HL-60/S4 (cell line): ENCODE data around the gene M1AP.

ENCODE experiments used
- in situ Hi-C: fragments of 300-500 bp; cut with MboI; formaldehyde crosslinking; loops from 2 replicates; pipeline ENCODE4 v1.14.3; 2022; ENCODE audit warnings: low sequenced_read_pairs

M1AP gene, protein sequence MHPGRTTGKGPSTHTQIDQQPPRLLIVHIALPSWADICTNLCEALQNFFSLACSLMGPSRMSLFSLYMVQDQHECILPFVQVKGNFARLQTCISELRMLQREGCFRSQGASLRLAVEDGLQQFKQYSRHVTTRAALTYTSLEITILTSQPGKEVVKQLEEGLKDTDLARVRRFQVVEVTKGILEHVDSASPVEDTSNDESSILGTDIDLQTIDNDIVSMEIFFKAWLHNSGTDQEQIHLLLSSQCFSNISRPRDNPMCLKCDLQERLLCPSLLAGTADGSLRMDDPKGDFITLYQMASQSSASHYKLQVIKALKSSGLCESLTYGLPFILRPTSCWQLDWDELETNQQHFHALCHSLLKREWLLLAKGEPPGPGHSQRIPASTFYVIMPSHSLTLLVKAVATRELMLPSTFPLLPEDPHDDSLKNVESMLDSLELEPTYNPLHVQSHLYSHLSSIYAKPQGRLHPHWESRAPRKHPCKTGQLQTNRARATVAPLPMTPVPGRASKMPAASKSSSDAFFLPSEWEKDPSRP

DNA sequence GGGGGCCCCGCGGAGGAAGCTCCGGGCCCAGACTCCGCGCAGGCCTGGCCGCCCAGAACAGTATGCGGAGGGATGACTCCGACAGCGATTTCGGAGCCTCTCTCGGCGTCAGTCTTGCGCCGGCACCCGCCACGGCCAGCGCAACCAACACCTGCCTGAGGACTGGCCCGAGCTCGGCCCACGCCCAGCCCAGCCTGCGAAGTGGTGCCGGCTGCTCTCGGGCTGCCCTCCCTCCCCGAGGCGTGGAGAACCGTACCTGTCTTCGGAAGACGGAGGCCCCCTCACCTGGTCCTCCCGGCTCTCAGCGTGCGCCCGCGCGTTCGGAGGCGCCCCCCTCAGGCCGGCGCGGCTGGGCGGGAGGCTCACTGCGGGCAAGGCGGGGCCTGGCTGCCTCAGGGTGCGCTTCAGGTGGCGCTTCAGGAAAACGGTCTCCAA is at the start of gene M1AP:
Gene M1AP, minus strand, starts transcription at position 322 of the 435 bp plus-strand sequence. CDS start 8,055 bp downstream, outside the sequence.
- in situ Hi-C loops, result no loop called here

DNA sequence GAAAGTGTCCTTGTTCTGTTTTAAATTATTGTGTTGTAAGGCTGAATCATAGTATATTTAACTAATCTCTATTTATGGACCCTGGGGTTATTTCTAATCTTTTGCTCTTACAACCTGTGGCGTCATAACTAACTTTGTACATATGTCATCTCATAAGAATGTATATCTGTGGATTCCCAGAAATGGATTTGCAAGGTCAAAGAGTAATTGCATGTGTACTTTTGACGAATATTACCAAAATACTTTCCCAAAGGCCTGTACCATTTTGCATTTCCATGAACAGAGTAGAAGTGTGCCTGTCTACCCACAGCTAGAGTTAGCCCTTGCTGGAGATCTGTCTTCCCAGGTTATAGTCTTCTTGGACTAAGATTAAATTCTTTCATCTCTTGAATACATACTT is 48.7 kb upstream of the M1AP start:
- in situ Hi-C loops, result loop anchor here (25.0 kb wide), 1 partner anchor 915 kb away; no protein-coding TSS in a partner anchor

GRCh38 chr2:74695663-74696062 is 47.5 kb upstream of the M1AP start:
- in situ Hi-C loops, result loop anchor here (25.0 kb wide), 1 partner anchor 917 kb away; no protein-coding TSS in a partner anchor

DNA sequence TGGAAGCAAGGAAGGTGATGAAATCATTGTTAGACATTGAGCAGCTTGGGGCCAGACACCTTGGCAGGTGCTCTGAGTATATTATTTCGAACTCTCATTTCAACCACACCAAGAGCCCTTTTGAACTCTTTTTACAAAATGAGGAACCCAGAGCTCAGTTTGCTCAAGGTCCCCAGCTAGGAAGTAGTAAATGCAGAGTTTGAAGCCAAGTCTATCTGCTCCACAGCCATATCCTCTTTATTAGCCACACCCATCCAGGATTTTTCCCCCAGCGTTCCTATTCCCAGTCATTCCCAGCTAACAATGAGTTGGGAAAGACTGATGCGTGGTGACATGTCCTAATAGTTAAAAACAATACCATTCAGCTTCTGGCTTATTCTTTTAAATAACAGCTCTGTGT is 46.2 kb upstream of the M1AP start:
- in situ Hi-C loops, result loop anchor here (25.0 kb wide), 1 partner anchor 918 kb away; no protein-coding TSS in a partner anchor

DNA sequence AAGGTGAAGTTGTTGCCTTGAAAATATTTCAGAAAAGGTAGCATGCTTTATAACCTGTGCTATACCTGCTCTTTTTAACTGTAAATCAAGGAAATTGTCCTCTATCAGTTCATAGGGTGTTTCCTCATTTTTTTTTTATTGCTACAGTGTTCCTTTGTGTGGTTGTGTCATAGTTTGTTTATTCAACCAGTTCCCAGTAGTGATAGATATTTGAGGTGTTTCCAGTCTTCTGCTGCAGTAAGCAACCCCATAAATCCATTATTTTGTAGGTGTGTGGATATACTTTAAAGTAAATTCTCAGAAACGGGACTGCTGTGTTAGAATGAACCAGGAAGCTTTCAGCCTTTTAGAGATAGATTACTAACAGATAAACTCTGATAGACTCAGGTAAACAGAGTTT is 45.5 kb upstream of the M1AP start:
- in situ Hi-C loops, result loop anchor here (25.0 kb wide), 1 partner anchor 919 kb away; no protein-coding TSS in a partner anchor

GRCh38 chr2:74693213-74693612 is 45.1 kb upstream of the M1AP start:
- in situ Hi-C loops, result loop anchor here (25.0 kb wide), 1 partner anchor 919 kb away; no protein-coding TSS in a partner anchor

GRCh38 chr2:74691929-74692328 is 43.8 kb upstream of the M1AP start:
- in situ Hi-C loops, result loop anchor here (25.0 kb wide), 1 partner anchor 920 kb away; no protein-coding TSS in a partner anchor

DNA sequence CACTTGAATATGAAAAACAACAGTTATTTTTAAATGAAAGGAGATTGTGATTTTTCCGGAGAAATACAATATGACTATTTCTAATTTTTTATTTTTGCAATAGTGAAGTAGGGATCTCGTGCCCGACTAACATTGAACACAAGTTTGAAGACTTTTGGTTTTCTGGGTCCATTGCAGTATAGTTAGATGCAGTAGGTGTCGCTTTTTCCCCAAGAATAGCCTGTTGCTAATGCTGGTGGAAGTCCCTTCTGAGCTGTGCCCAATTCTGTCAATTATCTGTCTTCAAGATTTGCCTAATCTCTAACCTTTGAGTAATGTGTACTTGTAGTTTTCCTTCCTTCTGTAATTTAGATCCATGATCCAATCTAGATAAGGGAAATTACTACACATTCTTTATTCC is 42.4 kb upstream of the M1AP start:
- in situ Hi-C loops, result loop anchor here (25.0 kb wide), 1 partner anchor 922 kb away; no protein-coding TSS in a partner anchor

DNA sequence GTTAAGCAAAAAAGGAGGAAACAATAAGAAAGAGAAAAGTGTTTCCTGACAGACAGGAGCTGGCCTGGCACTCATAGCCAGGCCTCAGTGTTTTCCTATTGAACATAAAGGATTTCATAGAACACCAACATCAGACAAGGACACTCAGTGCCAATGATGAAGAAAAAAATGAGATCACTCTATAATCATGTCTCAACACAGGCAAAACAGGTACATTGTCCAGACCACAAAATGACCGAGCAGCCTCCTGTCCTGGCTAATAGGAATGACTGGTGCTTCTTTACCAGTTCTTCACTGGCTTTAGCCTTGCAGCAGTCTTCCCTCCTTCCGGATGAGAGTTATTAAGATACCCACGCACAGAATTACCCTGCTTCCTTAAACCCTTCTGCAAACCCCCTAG is 41.5 kb upstream of the M1AP start:
- in situ Hi-C loops, result loop anchor here (25.0 kb wide), 1 partner anchor 923 kb away; no protein-coding TSS in a partner anchor

GRCh38 chr2:74688881-74689280 is 40.8 kb upstream of the M1AP start:
- in situ Hi-C loops, result loop anchor here (25.0 kb wide), 1 partner anchor 923 kb away; no protein-coding TSS in a partner anchor

DNA sequence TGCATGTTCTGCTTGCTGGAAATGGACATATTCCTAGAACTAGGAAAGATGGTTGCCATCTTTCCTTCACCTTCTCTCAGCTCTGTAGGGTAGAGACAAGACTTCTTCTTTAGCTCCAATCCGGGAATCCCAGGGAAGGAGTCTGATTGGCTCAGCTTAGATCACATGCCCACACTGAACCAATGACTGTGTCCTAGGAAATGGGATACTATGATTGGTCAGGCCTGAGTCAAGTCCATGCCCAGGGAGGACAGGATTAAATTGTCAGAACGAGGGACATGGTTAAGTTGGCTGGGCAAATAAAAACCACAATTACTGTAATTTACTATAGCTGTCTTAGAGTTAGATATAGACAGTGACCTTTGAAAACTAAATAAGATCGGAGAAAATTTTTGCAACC is 37.3 kb upstream of the M1AP start:
- in situ Hi-C loops, result loop anchor here (25.0 kb wide), 1 partner anchor 927 kb away; no protein-coding TSS in a partner anchor

DNA sequence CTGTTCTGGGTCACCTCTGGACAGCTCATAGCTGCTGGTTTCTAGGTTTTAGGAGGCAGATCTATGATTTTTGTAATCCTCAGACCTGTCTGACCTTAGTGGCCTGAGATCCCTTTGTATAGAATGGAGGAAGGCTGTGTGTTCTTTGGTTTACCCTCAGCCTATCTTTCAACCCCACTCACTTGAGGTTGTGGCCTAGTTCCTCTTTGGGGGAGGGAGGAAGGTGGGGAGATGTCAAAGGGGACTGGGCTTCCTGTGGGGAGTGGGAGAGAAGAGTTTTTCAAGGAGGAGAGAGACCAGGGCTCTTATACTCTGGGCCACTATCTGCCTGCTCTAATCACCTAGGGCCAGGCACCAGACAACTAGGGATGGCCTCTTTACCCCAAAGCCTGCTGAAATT is 34.4 kb upstream of the M1AP start:
- in situ Hi-C loops, result loop anchor here (25.0 kb wide), 1 partner anchor 930 kb away; no protein-coding TSS in a partner anchor

DNA sequence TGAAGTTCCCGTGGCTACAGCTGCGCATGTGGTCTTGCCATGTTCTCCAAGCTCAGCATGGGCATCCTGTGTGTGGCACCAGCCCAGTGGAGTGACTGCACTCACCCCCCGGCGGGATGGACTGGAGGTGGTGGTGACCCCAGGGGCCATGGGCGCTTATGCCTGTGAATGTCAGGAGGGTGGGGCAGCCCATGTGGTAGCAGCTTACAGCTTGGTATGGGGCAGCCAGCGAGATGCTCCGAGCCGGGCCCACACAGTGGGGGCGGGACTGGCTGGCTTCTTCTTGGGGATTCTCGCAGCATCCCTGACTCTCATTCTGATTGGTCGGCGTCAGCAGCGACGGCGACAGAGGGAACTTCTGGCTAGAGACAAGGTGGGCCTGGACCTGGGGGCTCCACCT is 31.5 kb upstream of the M1AP start:
- in situ Hi-C loops, result loop anchor here (25.0 kb wide), 1 partner anchor 933 kb away; no protein-coding TSS in a partner anchor

DNA sequence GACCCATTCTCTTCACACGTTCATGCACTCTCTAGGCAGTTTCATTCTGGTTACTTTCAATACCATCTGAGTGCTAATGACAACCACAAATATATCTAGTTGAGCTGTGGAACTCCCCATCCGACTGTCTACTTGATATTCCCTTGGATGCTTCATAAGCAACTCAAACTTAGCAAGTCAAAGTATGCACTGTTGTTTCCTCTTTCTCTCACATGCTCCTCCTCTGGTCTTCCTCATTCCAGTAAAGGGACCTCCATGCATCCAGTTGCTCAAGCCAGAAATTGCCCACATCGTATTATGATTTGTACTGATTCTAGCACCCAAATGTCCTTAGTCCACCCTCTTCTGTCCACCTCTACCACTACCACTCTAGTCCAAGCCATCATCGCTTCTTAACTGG is 28.2 kb upstream of the M1AP start:
- in situ Hi-C loops, result loop anchor here (25.0 kb wide), 1 partner anchor 936 kb away; no protein-coding TSS in a partner anchor

- in situ Hi-C loops, result loop anchor here (25.0 kb wide), 1 partner anchor 937 kb away; no protein-coding TSS in a partner anchor
Observed at GRCh38 chr2:74675090-74675489, 27.0 kb upstream of the M1AP start.

DNA sequence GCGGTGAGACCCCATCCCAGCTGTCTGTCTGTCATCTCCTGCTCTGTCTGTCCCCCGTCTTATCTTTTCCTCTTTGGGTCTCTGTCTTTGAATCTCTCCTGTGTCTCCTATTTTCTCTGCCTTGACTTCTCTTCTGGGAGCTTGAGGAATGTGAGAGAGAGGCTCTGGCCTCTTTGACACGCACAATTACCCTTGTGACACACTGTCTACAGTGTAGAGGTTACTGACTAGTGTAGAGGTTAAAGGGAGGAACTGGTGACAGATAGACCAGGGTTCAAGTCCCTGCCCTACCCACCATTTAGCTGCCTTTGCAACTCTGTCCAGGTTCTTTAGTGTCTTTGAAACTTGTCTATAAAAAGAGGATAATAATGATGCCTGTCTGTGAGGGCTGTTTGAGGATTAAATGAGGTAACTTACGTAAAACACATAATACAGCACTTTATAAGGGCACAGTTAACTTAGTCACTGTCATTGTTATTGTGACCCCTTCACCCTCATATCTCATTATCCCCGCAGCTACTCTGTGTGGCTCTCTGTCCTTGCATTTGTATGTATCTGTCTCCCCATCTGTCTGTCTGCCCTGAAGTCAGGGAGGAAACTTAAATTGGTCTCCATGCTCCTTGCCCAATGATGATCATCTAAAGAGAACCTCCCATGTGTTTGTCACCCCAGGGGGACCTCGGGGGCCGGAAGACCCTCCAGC is 25.8 kb upstream of the M1AP start:
- in situ Hi-C loops, result no loop called here

DNA sequence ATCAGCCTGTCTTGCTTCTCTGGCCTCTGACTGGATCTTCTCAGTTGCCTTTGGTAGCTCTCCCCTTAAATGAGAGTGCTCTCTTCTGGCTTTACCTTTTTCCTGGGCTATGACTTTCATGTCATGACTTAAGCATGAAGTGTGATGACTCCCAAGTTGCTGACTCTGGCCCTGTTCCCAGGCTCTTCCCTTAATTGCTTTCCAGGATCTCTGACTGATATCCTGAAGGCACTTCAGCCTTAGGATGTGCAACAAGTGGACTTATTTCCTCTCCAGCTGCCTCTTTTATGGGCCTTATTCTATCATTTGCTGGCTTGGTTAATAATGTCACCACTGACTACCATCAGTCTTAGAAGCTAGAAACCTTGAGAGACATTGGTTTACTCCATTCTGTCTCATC is 23.3 kb upstream of the M1AP start:
- in situ Hi-C loops, result no loop called here

DNA sequence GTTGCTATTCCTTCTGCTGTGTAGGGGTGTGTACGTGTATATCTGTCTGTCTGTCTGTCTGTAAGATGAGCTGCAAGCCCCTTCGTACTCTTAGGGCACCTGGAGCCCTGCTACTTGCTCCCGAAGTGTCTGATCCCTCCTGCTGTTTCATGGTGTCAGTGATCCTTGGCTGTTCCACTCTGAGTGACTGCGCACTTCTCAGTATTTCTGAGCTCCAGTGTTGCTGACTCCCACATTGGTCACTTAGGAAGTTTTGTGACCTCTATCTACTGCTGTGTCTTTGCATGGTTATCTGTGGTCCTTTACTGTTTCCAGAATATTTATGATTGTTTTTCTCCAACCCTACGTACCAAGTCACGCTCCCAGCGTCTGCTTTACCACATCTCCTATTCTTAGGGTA is 22.1 kb upstream of the M1AP start:
- in situ Hi-C loops, result no loop called here

DNA sequence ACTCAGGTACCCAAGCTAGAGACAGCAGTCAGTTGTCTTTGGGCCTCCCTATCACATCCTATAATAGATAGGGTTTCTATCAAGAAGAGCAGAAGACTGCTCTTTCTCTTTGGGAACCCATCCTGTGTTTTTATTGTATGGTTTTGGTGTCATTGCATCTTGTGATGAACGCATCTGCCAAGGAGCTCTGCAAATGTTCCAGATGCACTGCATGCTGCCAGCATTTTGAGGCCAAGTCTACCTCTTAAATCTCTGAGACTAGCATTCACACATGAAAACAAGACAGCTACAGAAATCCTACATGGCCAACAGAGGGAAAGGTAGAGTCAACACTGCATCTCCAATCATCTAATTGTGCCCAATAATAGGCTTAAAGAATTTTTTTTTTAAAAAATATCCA is 20.0 kb upstream of the M1AP start:
- in situ Hi-C loops, result no loop called here

GRCh38 chr2:74659462-74659861 is 11.3 kb upstream of the M1AP start:
- in situ Hi-C loops, result no loop called here

DNA sequence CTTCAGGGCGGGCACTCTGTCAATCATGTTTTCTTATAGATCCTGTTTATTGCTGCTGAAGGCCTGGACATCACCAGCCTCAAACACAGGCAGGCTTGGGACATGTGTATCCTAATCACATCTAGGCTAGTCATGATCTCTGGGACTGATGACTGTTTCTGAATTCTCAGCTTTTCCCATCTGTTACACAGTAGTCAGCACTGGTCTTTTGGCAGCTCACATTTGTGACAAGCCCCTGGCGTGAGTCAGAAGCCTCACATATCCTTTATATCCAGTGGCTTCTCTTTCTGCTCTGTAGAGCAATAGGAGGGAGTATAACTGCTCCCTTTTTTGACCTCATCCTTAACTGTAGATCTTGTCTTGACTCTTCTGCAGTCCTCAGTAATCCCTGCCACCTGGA is 10.4 kb upstream of the M1AP start:
- in situ Hi-C loops, result no loop called here
